Endothelial cell of umbilical vein (primary cell): ENCODE measurements around the gene PCNX1. TPM values are rescaled to one million over a fixed set of nuclear protein-coding genes. Genes with fewer than 3 reads are reported as not detected.

Experiments
- BruUV-seq: library from RNA; stranded (reverse); fragments of 400-500 nt; replicated peaks from 2 replicates; lab custom pipeline; 2021; lab: Mats Ljungman, UMichigan
- CTCF ChIA-PET: fragments of 300-600, 350-600 bp; sonication (Branson Sonifier 250); formaldehyde crosslinking; loops from one replicate; lab custom pipeline; 2021; ENCODE audit warnings: antibody characterized with exemption, inconsistent platforms; lab: Charles Lee
- POLR2A ChIA-PET: fragments of 300-600, 350-600 bp; sonication (Branson Sonifier 250); formaldehyde crosslinking; loops from one replicate; lab custom pipeline; 2021; ENCODE audit warnings: antibody characterized with exemption, inconsistent platforms; lab: Charles Lee
- DNase-seq: peaks from one replicate; pipeline ENCODE4 v3.0.0-alpha.2; 2011; ENCODE audit warnings: low read depth, low spot score
- FAIRE-seq: peaks from 2 replicates; lab custom pipeline; 2011; peaks lifted over from hg19 to GRCh38; lab: Jason Lieb, UNC
- H2AFZ ChIP-seq: 2 replicates; pipeline ENCODE4 v1.6.0; 2012; ENCODE audit warnings: low read depth, low read length, control low read depth, inconsistent platforms
- H3K27ac ChIP-seq: 2 replicates; pipeline ENCODE4 v1.5.1; 2011; ENCODE audit warnings: low read depth, mild to moderate bottlenecking, control low read depth, low read length, moderate library complexity; ENCODE audit not compliant: insufficient read depth
- H3K27me3 ChIP-seq, 2 experiments: 2 replicates each; pipeline versions ENCODE4 v1.6.0 to v1.6.1; 2011; ENCODE audit warnings: low read length in 2 of 2, mixed read lengths in 1 of 2; ENCODE audit not compliant: control insufficient read depth in 2 of 2, insufficient read depth in 2 of 2
- H3K36me3 ChIP-seq, 2 experiments: 2 replicates in 1 of 2; 3 replicates in 1 of 2; pipeline ENCODE4 v1.5.1; 2011; ENCODE audit warnings: low read length in 2 of 2, mild to moderate bottlenecking in 1 of 2, moderate library complexity in 1 of 2; ENCODE audit not compliant: control insufficient read depth in 2 of 2, insufficient read depth in 2 of 2; ENCODE audit errors: extremely low read depth in 1 of 2
- H3K4me1 ChIP-seq: 3 replicates; pipeline ENCODE4 v1.5.1; 2011; ENCODE audit warnings: mild to moderate bottlenecking, low read length; ENCODE audit not compliant: control insufficient read depth, insufficient read depth; ENCODE audit errors: extremely low read depth
- H3K4me2 ChIP-seq: 2 replicates; pipeline ENCODE4 v1.6.1; 2011; ENCODE audit warnings: low read length, control low read depth, mixed read lengths; ENCODE audit not compliant: insufficient read depth
- H3K4me3 ChIP-seq, 3 experiments: fragments of 200-600 bp in 1 of 3; sonication (generic), shearing (Covaris generic) in 1 of 3; replicated peaks in 1 of 3; 2 replicates each; pipeline ENCODE4 v1.5.1; 2011 to 2016; ENCODE audit warnings: control low read depth in 3 of 3, low read length in 3 of 3, mild to moderate bottlenecking in 2 of 3, inconsistent platforms in 1 of 3, low read depth in 1 of 3, moderate library complexity in 1 of 3; ENCODE audit not compliant: insufficient read depth in 1 of 3
- H3K79me2 ChIP-seq: 2 replicates; pipeline ENCODE4 v1.6.0; 2012; ENCODE audit warnings: low read length, inconsistent platforms; ENCODE audit not compliant: control insufficient read depth, insufficient read depth
- H3K9ac ChIP-seq: replicated peaks from 2 replicates; pipeline ENCODE3; 2011; ENCODE audit warnings: low read length, control low read depth; ENCODE audit not compliant: insufficient read depth; ENCODE audit errors: extremely low read depth
- H3K9me1 ChIP-seq: replicated peaks from 3 replicates; pipeline ENCODE4 v1.6.0; 2011; ENCODE audit warnings: mild to moderate bottlenecking, low read length; ENCODE audit not compliant: control insufficient read depth, insufficient read depth; ENCODE audit errors: extremely low read depth
- H3K9me3 ChIP-seq: replicated peaks from 2 replicates; pipeline ENCODE4 v1.5.1; 2012; ENCODE audit warnings: low read length, inconsistent platforms; ENCODE audit not compliant: control insufficient read depth, insufficient read depth
- H4K20me1 ChIP-seq: replicated peaks from 2 replicates; pipeline ENCODE3; 2011; ENCODE audit warnings: mild to moderate bottlenecking, low read length; ENCODE audit not compliant: control insufficient read depth, insufficient read depth; ENCODE audit errors: extremely low read depth
- CTCF ChIP-seq, 2 donors: IDR thresholded peaks; 1 replicate in 1 of 2; 2 replicates in 1 of 2; pipeline ENCODE4 v1.5.1; 2011; ENCODE audit warnings: low read length in 2 of 2, mild to moderate bottlenecking in 2 of 2, moderate library complexity in 2 of 2, control low read depth in 1 of 2, inconsistent platforms in 1 of 2, low read depth in 1 of 2; ENCODE audit not compliant: insufficient read depth in 1 of 2; ENCODE audit errors: extremely low read depth in 1 of 2
- EZH2 ChIP-seq: IDR thresholded peaks from 2 replicates; pipeline ENCODE4 v1.6.1; 2012; ENCODE audit warnings: borderline replicate concordance, low read depth, mild to moderate bottlenecking, moderate library complexity, low read length, inconsistent platforms; ENCODE audit not compliant: severe bottlenecking
- FOS ChIP-seq: IDR thresholded peaks from 2 replicates; pipeline ENCODE4 v1.6.1; 2011; ENCODE audit warnings: mild to moderate bottlenecking, low read length, moderate library complexity, borderline replicate concordance; ENCODE audit not compliant: insufficient read depth
- GATA2 ChIP-seq: IDR thresholded peaks from 2 replicates; pipeline ENCODE4 v1.7.0; 2011; ENCODE audit warnings: low read depth, mild to moderate bottlenecking, moderate library complexity, mixed read lengths, low read length; ENCODE audit not compliant: insufficient read length, insufficient read depth
- JUN ChIP-seq: IDR thresholded peaks from 2 replicates; pipeline ENCODE4 v1.6.1; 2011; ENCODE audit warnings: borderline replicate concordance, low read depth; ENCODE audit not compliant: insufficient read length, insufficient read depth
- MAX ChIP-seq: IDR thresholded peaks from 2 replicates; pipeline ENCODE4 v1.6.1; 2011; ENCODE audit not compliant: insufficient read depth, insufficient read length
- MYC ChIP-seq: IDR thresholded peaks from one replicate; pipeline ENCODE4 v1.6.1; 2011; ENCODE audit warnings: mild to moderate bottlenecking, low read depth, low read length
- POLR2A ChIP-seq: IDR thresholded peaks from 2 replicates; pipeline ENCODE4 v1.6.1; 2012; ENCODE audit warnings: low read depth, mild to moderate bottlenecking, control low read depth, low read length
- POLR2AphosphoS5 ChIP-seq: IDR thresholded peaks from 2 replicates; pipeline ENCODE4 v1.6.1; 2012; ENCODE audit warnings: low read depth, mild to moderate bottlenecking, control low read depth, low read length, moderate library complexity; ENCODE audit not compliant: insufficient read depth
- dilution Hi-C: fragments of 300-500 bp; cut with MboI; formaldehyde crosslinking; loops from one replicate; pipeline ENCODE4 v1.15.0; 2019; ENCODE audit warnings: low sequenced_read_pairs; ENCODE audit not compliant: extremely low pct_ligation_motif_present
- intact Hi-C: fragments of 100-400 bp; cut with micrococcal nuclease; formaldehyde crosslinking; loops from one replicate; pipeline ENCODE4 v1.10.0; 2022
- polyA plus RNA-seq, 4 experiments: library from polyadenylated mRNA; depleted of rRNA in 3 of 4; stranded (reverse) in 3 of 4; unstranded in 1 of 4; fragments of >200 nt; gene quantifications; 2 replicates each; pipeline versions ENCODE4 v1.2.1 to v1.2.3, GENCODE V29; 2011 to 2012; ENCODE audit warnings: missing spikeins in 1 of 4
- total RNA-seq: library from RNA; stranded (reverse); gene quantifications from 2 replicates; pipeline ENCODE4 v1.2.3, GENCODE V29; 2021

The PCNX1 gene
- total and polyA plus RNA-seq, 2 donors (not counting 3 experiments of a cell fraction or from before 2014, with no cell fraction given), result 21.4 to 40.5 TPM

- no peak overlapping the region for H3K4me2 ChIP-seq
- DNase-seq (no peak), FAIRE-seq (no peak)
- no peaks in the 10 kb centered on the region for H3K9me3 ChIP-seq
- H2AFZ ChIP-seq, result no peak overlapping the region
- TF ChIP-seq POLR2AphosphoS5 (no peak), CTCF (IDR thresholded peaks at IDR 0.05; ENCODE audit: extremely low read depth in 1 of 2, insufficient read depth in 1 of 2, low read depth in 1 of 2, low read length in 2 of 2) (no peak), EZH2 (no peak)
- no peaks in the 10 kb centered on the region for H3K27me3 ChIP-seq
- peaks cover 0 to 11% of the 10 kb centered on the region in 2 experiments for H3K36me3 ChIP-seq
- intact Hi-C loops (no loop called here), dilution Hi-C loops (no loop called here)
- POLR2A ChIA-PET, result no interaction called here
- H4K20me1 ChIP-seq, result no peaks in the 10 kb centered on the region
- no peak overlapping the region for H3K4me3 ChIP-seq
- no TSS peak for BruUV-seq
- H3K27ac ChIP-seq, result no peak overlapping the region
- no peaks in the 10 kb centered on the region for H3K4me1 ChIP-seq
- no peaks in the 10 kb centered on the region for H3K9me1 ChIP-seq
- H3K9ac ChIP-seq, result no peak overlapping the region
- CTCF ChIA-PET, result interaction anchor here (1.0 to 6.1 kb wide), 3 partner anchors 11 to 747 kb away, joined by 3 to 66 read pairs (median 7); no protein-coding TSS in a partner anchor
- no peaks in the 10 kb centered on the region for H3K79me2 ChIP-seq
These were observed 200.7 kb downstream of the PCNX1 start for GRCh38 chr14:71107921-71108320.

GRCh38 chr14:71108398-71109119 is 201.3 kb downstream of the PCNX1 start:
- Histone ChIP-seq H3K9me3 (no peaks in the 10 kb centered on the region), H3K4me1 (no peaks in the 10 kb centered on the region), H3K27ac (no peak overlapping the region), H3K4me2 (no peak overlapping the region), H3K9me1 (no peaks in the 10 kb centered on the region), H4K20me1 (no peaks in the 10 kb centered on the region), H3K27me3 (no peaks in the 10 kb centered on the region), H3K4me3 (no peak overlapping the region), H2AFZ (no peak overlapping the region), H3K9ac (no peak overlapping the region), H3K36me3 (peaks cover 0 to 9% of the 10 kb centered on the region in 2 experiments), H3K79me2 (no peaks in the 10 kb centered on the region)
- DNase-seq (no peak), FAIRE-seq (no peak)
- no TSS peak for BruUV-seq
- CTCF ChIA-PET, result interaction anchor here (1.0 to 6.1 kb wide), 3 partner anchors 11 to 747 kb away, joined by 3 to 66 read pairs (median 9); no protein-coding TSS in a partner anchor
- intact Hi-C loops (no loop called here), dilution Hi-C loops (no loop called here)
- POLR2A ChIA-PET, result no interaction called here
- TF ChIP-seq POLR2AphosphoS5, result no peak
- no peak for TF ChIP-seq JUN
- TF ChIP-seq MAX, result no peak
- TF ChIP-seq POLR2A, result no peak
- TF ChIP-seq FOS, result no peak
- TF ChIP-seq MYC, result no peak
- TF ChIP-seq CTCF (IDR thresholded peaks at IDR 0.05; ENCODE audit: extremely low read depth in 1 of 2, insufficient read depth in 1 of 2, low read depth in 1 of 2, low read length in 2 of 2), result no peak
- TF ChIP-seq GATA2, result no peak
- no peak for TF ChIP-seq EZH2
